HL-60 (cell line): ENCODE measurements around the gene PSMG3.

Source experiments
- DNase-seq, 2 experiments: peaks; one replicate each; pipeline ENCODE4 v3.0.0-alpha.2; 2010 to 2020; ENCODE audit warnings: low read depth in 1 of 2, low spot score in 1 of 2
- H3K27ac ChIP-seq: fragments of 250-450 bp; sonication (Bioruptor Pico); replicated peaks from 2 replicates; pipeline ENCODE4 v1.5.1; 2020; ENCODE audit warnings: mild to moderate bottlenecking, moderate library complexity
- H3K27me3 ChIP-seq: fragments of 250-450 bp; sonication (Bioruptor Pico); 2 replicates; pipeline ENCODE4 v1.5.1; 2021; ENCODE audit warnings: mild to moderate bottlenecking, moderate library complexity; ENCODE audit not compliant: insufficient read depth, poor library complexity, severe bottlenecking
- H3K4me3 ChIP-seq: replicated peaks from 2 replicates; pipeline ENCODE4 v1.5.1; 2011; ENCODE audit warnings: mild to moderate bottlenecking, control low read depth, low read length; ENCODE audit not compliant: insufficient read depth
- CTCF ChIP-seq: IDR thresholded peaks from one replicate; pipeline ENCODE4 v1.5.1; 2011; ENCODE audit warnings: low read length, control low read depth, inconsistent platforms; ENCODE audit not compliant: insufficient read depth
- GABPA ChIP-seq: IDR thresholded peaks from 2 replicates; pipeline ENCODE4 v1.6.1; 2012; ENCODE audit warnings: low read depth
- POLR2AphosphoS5 ChIP-seq: IDR thresholded peaks from 2 replicates; pipeline ENCODE4 v1.6.1; 2012; ENCODE audit warnings: low read depth
- SPI1 ChIP-seq: IDR thresholded peaks from 2 replicates; pipeline ENCODE4 v1.6.1; 2012; ENCODE audit warnings: low read depth, mild to moderate bottlenecking, borderline replicate concordance
- TF ChIP-seq, protein P1 (sequence below): IDR thresholded peaks from 2 replicates; pipeline ENCODE4 v1.6.1; 2012; ENCODE audit warnings: low read depth; ENCODE audit not compliant: insufficient replicate concordance

Gene PSMG3

GRCh38 chr7:1593904-1594421 is 24.1 kb upstream of the PSMG3 start:
- Histone ChIP-seq H3K27ac (no peak overlapping the region), H3K4me3 (no peak overlapping the region), H3K27me3 (peaks cover 29% of the 10 kb centered on the region)
- TF ChIP-seq CTCF (no peak), SPI1 (no peak), GABPA (no peak), POLR2AphosphoS5 (no peak)
- TF ChIP-seq, protein P1, sequence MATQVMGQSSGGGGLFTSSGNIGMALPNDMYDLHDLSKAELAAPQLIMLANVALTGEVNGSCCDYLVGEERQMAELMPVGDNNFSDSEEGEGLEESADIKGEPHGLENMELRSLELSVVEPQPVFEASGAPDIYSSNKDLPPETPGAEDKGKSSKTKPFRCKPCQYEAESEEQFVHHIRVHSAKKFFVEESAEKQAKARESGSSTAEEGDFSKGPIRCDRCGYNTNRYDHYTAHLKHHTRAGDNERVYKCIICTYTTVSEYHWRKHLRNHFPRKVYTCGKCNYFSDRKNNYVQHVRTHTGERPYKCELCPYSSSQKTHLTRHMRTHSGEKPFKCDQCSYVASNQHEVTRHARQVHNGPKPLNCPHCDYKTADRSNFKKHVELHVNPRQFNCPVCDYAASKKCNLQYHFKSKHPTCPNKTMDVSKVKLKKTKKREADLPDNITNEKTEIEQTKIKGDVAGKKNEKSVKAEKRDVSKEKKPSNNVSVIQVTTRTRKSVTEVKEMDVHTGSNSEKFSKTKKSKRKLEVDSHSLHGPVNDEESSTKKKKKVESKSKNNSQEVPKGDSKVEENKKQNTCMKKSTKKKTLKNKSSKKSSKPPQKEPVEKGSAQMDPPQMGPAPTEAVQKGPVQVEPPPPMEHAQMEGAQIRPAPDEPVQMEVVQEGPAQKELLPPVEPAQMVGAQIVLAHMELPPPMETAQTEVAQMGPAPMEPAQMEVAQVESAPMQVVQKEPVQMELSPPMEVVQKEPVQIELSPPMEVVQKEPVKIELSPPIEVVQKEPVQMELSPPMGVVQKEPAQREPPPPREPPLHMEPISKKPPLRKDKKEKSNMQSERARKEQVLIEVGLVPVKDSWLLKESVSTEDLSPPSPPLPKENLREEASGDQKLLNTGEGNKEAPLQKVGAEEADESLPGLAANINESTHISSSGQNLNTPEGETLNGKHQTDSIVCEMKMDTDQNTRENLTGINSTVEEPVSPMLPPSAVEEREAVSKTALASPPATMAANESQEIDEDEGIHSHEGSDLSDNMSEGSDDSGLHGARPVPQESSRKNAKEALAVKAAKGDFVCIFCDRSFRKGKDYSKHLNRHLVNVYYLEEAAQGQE: no peak
- DNase-seq: no peak

GRCh38 chr7:1593091-1593866 is 23.4 kb upstream of the PSMG3 start:
- Histone ChIP-seq H3K27ac (no peak overlapping the region), H3K27me3 (peaks cover 29% of the 10 kb centered on the region), H3K4me3 (no peak overlapping the region)
- TF ChIP-seq, protein P1: no peak
- TF ChIP-seq CTCF: peak; percentile 3
- no peak for DNase-seq

GRCh38 chr7:1592299-1592871 is 22.6 kb upstream of the PSMG3 start:
- Histone ChIP-seq H3K27ac (no peak overlapping the region), H3K27me3 (peaks cover 29% of the 10 kb centered on the region), H3K4me3 (no peak overlapping the region)
- no peak for DNase-seq
- TF ChIP-seq GABPA: no peak
- TF ChIP-seq, protein P1: no peak
- no peak for TF ChIP-seq SPI1
- TF ChIP-seq CTCF: no peak
- TF ChIP-seq POLR2AphosphoS5: no peak
